ENCODE data around the gene CHRNA7. TPM values are rescaled to one million over a fixed set of nuclear protein-coding genes. Genes with fewer than 3 reads are reported as not detected.
"Not testable (repeated sequence)": the region's sequence is repeated elsewhere in the genome, so short reads cannot be mapped to it uniquely, and the experiment has no call there.

The CHRNA7 gene
- total RNA-seq, 1 donor = 2.7 TPM

DNA sequence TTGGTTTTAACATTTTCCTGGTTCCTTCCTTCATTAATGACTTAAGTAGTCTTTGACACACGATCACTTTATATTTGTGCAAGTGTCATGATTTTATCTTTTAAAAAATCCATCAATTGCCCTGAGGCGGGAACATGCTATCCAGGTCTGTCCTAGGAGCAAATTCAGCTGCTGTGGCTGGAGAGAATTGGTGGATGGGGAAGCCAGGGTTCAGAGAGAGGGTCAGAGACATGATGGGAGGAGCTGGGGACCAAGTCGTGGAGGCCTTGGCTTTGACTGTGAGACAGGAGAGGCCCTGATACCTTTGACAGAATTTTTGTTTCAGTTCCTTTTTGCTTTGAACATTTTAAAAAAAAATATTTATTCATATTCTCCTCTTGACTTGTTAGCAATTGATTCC is 89.0 kb downstream of the CHRNA7 start:
- DNase-seq (ENCODE audit: low read depth in 2 of 3, low spot score in 2 of 3) = no peak

DNA sequence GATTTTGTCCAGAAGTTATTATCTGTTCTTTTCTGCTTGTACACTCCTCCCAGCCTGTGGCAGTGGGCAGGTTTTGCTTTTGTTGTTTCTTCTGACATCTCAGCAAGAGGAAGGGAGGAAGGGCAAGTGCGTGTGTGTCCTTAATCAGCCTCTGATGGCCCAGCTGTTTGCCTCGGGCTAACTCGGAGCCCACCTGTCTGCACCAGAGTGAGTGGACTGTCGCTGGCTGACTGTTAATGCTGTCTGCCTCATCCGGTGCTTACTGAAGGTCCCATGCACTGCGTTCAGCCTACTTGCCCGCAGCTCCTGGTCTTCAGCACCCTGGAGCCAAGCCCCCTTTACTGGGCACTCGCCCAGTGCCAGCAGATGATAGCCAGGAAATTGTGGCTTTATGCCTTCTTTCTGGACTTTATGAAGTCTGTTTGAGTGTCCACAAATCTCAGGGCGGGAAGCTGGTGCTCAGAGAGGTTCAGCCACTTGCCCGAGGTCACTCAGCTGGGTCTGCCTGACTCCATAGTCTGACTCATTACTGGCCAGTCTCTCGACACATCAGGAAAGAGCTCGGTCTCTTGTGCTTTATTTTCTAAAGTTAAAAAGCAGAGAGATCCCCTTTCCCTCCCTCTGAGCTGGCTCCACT is 89.5 kb downstream of the CHRNA7 start:
- DNase-seq (ENCODE audit: low read depth in 2 of 3, low spot score in 2 of 3) = no peak

DNA sequence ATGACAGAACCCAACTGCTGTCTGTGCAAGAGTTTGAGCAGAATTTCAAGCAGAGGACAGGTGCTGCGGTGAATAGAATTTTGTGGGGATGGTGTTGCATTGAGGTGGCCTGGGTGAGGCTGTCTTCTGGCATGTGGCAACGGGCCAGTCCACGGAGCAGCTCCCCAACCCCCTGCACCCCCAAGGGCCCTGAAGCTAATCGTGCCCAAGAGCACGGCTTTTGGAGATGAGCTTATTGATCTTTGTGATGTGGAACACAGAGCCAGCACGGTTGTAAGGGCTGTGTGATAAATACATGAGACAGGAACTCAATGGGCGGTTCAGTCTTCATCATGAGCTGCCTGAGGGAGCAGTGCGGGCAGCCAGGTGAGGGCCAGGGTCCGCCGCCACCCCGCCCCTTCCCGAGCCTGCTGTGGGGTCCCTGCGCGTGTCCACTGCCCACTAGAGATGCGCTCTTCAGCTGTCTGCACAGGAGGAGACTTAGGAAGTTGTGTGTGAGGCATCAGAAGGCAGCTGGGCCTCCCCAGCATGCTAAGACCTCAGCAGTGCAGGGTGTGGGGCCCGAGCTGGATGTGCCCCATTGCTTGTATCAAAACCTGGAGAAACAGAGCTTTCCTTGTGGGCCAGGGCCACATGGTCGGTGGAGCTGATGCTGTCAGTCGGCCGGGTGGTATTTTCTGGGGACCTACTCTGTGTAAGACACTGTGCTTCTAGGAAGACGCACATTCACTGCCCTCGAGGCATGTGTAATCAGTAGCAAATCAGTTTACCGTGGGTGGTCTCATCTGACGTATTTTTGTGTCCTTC is 90.5 kb downstream of the CHRNA7 start:
- DNase-seq (ENCODE audit: low read depth in 2 of 3, low spot score in 2 of 3) = no peak

DNA sequence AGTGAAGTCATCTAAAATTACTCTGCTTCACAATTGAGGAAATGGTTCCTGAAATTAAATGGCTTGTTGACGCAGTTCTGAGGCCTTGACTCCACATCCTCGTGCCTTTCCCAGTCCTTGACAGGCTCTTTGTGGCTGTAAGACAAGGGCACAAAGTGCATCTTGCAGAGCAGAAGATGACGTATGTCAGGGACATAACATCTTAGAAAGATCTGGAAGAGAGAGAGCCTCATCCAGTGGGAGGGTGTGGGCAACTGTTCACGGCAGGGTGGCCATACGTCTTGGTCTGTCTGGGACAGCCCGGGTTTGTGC is 91.0 kb downstream of the CHRNA7 start:
- DNase-seq (ENCODE audit: low read depth in 2 of 3, low spot score in 2 of 3) = no peak

DNA sequence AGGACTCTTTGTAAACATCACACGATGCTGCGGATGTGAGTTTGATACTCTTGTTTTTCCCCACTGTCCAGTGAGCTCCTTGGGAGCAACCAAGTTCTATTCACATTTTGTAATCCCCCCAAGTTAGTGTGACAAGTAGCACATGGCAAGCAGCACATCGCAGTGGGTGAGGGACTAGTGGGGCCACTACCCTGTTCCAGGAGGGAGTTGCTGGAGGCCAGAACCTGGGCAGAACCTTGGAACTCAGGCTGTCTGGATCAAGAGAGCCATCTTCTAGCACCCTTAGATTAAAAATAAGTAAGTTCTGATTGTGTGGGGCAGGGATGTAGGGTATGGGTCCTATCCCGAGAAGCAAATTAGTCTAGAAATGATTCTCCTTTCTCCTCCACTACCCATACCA is 91.7 kb downstream of the CHRNA7 start:
- no peak for DNase-seq (ENCODE audit: low read depth in 2 of 3, low spot score in 2 of 3)

DNA sequence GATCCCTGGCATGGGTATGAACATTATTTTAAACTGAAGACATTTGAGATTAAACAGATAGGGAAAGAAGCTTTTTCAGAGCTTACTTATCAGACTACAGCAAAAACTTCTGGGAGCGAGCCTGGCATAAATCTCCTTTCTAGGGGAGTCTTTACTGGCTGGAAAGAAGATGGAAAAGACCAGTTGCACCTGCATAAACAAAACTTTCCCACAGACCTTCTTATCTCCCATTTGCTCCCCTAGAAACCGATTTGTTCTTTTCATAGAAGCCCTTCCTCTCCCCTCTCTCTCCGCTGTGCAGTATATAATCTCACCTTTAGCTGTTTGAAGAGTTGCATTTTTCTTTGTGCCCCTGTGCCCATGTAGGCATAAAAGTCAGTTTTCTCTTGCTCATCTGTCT is 93.2 kb downstream of the CHRNA7 start:
- DNase-seq (ENCODE audit: low read depth in 2 of 3, low spot score in 2 of 3) = no peak

DNA sequence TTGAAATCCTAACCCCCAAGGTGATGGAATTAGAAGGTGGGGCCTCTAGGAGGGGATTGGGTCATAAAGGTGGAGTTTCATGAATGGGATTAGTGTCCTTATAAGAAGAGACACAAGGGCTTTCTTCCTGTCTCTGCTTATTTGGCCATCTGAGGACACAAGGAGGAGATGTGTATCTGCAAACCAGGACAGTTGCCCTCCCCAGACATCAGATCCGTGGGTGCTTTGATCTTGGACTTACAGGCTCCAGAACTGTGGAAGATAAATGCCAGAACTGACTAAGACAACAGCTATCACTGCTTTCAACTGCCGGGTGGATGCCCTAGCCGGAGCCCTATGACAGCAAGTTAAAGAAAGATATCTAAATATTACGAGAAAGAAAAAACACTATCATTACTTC is 94.4 kb downstream of the CHRNA7 start:
- no peak for DNase-seq (ENCODE audit: low read depth in 2 of 3, low spot score in 2 of 3)

DNA sequence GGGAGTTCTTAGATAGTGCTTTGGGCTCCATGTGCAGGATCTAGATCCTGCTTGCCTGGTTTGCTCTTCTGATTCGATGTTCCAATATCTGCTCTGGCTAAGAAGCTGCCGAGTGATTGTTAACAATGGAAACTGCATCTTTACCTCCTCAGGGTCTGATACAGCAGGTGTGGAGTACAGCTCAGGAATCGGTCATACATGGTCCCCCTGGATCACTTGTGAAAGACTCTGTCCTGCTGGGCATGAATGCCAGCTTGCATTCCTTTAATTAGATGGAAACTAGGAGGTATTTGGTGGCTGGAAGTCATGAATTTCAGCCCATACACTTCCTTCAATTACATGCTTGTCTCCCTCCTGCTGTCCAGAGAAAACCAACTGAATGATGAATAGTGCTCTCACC is 95.3 kb downstream of the CHRNA7 start:
- DNase-seq (ENCODE audit: low read depth in 2 of 3, low spot score in 2 of 3) = no peak

DNA sequence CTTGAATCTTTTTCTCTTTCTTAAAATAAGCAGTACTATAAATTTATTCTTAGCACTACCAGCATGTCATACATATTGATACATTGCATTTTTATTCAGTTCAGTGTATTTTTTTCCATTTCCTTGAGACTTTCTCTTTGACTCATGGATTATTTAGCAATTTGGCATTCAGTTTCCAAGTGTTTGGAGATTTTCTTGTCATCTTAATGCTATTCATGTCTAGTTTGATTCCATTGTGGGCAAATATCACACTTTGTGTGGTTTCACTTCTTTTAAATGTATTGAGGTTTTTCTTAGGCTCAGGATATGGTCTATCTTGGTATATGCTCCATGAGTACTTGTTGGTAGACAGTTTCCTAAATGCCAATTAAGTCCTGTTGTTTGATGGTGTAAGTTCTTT is 99.5 kb downstream of the CHRNA7 start:
- no peak for DNase-seq (ENCODE audit: low read depth in 2 of 3, low spot score in 2 of 3)

DNA sequence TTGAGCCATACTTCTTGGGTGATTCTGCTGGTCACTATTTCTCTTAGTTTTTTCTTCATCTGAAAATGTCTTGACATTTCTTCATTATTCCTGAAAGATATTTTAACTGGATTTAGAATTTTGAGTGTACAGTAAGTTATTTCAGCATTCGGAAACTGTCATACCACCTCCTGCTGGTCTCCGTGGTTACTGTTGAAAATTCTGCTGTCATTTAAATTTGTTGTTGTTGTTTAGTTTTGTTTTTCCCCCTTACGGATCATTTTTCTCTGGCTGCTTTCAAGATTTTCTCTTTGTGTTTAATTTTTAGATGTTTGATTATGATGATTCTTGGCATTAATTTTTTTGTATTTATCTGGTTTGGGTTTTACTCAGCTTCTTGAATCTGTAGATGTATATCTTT is 100.5 kb downstream of the CHRNA7 start:
- no peak for DNase-seq (ENCODE audit: low read depth in 2 of 3, low spot score in 2 of 3)

DNA sequence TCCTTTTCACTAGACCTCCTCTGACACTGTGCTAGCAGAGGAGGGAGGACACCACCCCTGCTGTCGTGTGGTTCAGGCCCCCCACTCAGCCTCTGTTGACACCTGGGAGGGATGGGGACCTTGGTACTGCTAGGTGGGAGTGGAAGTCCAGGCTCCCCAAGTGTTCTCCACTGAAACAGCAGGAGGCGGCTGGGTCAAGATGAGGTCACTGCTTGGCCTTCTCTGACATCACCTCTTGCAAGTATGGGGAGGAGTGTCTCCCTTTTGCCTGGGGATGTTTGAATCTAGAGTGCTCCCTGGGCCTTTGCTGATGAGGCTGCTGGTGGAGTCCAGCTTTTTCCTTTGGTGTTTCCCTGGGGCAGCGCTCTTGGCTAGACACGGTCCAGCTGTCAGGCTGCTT is 101.5 kb downstream of the CHRNA7 start:
- no peak for DNase-seq (ENCODE audit: low read depth in 2 of 3, low spot score in 2 of 3)

DNA sequence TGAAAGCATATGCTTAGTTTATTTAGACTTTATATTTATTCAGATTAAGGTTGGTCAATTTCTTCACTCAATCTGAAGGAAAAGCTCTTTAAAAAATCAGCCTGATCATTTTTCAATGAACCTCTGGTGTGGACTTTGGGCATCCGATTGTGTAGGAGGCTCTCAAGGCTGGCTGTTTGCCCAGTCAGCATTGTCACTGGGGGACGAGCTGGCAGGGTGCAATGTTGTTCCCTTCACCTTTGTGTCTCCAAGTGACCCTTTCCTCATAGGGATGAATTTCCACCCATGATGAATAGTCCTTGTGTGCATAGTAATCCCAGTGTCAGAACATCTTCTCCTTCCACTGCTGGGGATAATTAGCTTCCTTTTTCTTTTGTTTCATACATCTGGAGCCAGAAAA is 102.5 kb downstream of the CHRNA7 start:
- no peak for DNase-seq (ENCODE audit: low read depth in 2 of 3, low spot score in 2 of 3)

DNA sequence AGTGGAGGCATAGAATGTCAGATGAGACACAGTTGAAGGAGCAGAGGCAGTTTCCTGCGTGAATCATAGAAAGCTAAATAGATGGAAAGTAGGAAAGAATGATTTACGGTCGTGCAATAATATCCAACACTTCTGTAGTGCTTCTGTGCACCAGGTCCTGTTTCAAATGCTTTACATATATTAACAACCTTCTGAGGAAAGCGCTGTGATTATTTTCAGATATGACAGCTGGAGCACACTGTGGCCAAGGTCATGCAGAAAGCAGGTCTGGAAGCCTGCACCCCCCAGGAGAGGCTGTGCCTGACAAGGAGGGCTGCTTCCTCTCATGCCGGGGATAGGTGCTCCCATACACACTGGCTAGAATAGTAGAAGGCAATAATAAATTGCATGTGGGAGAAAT is 104.5 kb downstream of the CHRNA7 start:
- no peak for DNase-seq (ENCODE audit: low read depth in 2 of 3, low spot score in 2 of 3)

DNA sequence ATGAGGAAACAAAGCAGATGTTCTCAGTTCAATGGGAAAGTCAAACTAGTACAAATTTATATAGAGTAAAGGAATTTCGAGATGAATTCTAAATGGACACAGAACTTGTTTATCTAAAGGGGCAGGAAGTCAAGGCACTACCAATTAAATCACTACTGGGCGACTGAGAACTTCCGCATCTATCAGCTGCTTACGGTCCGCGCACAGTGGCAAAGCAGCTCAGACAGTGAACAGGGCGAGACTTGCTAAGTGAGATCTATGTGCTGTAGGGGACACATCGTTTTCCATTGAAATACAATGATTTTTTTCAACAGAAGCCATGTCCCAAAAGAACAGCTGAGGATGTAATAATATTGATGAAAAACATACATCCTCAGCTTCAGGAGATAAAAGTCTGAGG is 105.0 kb downstream of the CHRNA7 start:
- DNase-seq (ENCODE audit: low read depth in 2 of 3, low spot score in 2 of 3) = no peak

DNA sequence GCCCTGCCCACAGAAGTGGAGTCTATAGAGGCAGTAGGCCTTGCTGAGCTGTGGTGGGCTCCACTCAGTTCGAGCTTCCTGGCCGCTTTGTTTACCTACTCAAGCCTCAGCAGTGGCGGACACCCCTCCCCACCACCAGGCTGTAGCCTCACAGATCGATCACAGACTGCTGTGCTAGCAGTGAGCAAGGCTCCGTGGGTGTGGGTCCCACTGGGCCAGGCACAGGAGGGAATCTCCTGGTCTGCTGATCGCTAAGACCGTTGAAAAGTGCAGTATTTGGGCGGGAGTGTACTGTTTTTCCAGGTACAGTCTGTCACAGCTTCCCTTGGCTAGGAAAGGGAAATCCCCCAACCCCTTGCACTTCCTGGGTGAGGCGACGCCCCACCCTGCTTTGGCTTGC is 115.2 kb downstream of the CHRNA7 start:
- DNase-seq (ENCODE audit: low read depth in 2 of 3, low spot score in 2 of 3) = not testable (repeated sequence)

DNA sequence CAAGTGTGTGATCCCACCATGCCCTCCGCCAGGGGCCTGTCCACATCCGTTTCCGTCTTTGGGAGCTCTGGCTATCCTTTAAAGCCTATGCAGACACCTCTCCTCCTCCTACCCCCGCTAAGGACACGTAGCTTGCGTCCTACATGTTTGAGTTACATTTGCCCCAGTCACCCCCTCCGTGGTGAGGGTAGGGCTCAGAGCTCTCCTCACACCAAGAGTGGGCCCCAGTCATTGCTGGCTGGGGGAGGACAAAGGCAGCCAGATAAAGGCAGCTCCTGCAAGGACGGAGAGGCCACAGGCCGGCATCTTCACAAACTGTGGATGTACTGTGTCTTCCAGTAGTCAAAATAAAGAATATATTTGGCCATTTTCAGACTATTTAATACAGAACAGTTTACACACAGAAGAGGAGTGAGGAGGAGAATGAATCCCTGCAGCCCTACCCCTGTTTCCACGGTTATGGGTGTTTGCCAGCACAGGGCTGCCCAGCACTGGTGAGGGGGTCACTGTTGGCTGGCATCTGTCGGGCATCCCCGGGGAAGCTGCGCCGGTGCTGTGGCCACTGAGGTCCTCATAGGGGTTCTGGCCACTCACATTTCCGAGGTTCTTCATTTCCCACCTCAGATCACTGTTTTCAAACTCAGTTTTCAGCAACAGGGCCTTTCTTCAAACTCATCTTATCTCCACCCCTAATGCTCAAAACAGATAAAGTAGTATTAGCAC is 118.7 kb downstream of the CHRNA7 start:
- no peak for DNase-seq (ENCODE audit: low read depth in 2 of 3, low spot score in 2 of 3)

DNA sequence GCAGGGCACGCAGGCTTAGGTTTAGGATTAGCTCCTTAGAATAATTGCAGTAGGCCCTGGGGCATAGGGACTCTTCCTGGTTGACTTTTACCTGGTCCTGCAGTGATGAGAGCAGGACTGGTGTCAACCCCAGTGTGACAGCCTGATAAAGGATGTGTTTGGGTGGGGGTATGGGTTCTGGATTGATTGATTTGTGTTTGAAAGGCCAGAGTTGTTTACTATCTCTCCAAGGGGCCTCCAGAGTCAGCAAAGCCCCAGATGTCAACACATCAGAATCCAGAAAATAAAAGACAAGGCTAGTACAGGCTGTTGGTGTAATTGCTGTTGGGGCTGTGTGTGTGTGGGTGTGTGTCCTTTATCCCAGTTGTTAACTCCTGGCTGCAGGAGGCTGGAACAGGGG is 122.3 kb downstream of the CHRNA7 start:
- DNase-seq (ENCODE audit: low read depth in 2 of 3, low spot score in 2 of 3) = no peak

DNA sequence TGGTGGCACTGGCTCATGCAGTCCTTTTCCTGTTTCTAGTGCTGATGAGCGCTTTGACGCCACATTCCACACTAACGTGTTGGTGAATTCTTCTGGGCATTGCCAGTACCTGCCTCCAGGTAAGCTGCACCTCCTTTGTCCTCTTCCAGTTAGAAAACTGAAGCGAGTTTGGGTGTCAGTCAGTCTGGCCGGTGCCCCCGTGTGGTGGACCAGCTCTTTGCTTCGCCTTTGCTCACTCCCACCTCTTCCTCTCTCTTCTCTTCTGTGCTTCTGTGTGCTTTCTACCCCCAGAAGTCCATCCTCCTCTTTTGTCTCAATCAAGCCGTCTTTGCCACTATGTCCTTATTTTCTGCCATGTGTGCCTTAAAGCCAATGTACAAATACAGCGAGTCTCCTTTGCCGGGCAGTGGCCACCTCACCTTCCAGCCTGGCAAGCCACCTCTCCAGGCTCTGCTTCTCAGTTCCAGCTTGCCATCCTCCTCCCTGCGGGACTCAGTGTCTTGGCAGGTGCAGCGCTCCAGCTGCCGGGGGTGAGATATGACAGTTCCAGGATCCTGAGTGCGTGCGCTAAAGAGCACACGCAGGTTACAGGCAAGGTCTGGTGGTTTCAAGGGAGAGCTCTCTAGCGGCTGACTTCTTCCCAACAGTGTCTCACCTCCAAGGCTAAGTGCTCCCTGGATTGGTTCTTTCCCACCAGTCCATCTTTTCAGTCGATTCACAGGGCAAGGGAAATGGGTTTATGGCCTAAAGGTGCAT is 123.7 kb downstream of the CHRNA7 start:
- DNase-seq (ENCODE audit: low read depth in 2 of 3, low spot score in 2 of 3) = not testable (repeated sequence)

DNA sequence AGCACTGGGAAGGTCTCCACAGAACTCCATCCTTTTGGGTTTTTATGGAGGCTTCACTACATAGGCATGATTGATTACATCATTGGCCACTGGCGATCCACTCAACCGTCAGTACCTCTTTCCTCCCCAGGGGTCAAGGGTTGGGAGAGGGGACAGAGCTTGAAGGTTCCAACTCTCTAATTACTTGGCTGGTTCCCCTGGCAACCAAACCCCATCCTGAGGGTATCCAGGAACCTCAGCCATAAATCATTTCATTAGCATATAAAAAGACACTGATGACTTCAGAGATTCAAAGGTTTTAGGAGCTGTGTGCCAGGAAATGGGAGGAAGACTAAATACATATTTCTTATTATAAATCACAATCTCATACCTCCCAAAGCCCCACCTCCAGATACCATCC is 131.8 kb downstream of the CHRNA7 start:
- not testable (repeated sequence) for DNase-seq (ENCODE audit: low read depth in 2 of 3, low spot score in 2 of 3)

DNA sequence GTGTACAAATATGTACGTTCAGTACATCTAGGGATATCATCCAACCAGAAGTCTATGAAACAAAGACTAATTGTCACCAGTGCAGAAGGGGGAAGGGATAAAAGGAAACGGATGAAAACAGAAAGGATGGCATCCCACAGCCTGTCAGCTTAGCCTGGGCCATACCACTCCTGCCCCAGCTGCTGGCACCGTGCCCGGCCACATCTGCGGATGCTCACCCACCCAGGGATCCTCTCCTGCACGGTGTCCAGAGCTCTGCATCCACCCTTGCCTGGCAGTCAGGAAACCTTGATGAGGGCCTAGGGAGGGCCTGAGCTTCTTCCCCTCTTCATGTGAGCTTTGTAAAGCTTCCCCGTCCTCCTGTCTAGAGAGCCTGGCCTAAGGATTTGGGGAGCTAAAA is 133.8 kb downstream of the CHRNA7 start:
- not testable (repeated sequence) for DNase-seq (ENCODE audit: low read depth in 2 of 3, low spot score in 2 of 3)

DNA sequence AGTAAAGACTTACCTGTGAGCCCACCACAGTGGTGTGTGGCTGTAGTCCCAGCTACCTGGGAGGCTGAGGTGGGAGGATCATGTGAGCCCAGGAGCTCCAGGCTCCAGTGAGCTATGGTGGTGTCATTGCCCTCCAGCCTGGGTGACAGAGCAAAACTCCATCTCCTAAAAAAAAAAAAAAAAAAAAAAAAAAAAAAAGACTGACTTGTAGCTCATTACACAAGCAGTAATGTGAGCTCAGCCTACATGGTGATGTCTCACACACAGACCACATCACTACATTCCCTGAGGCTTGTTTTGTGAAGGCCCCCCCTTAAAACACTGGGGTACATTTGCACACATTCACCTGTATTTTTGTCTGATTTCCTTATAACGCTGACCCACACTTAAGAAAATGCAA is 134.4 kb downstream of the CHRNA7 start:
- DNase-seq (ENCODE audit: low read depth in 2 of 3, low spot score in 2 of 3) = not testable (repeated sequence)
